DLD1 (cell line): ENCODE results near the gene CBY3.
"Not testable (repeated sequence)": the region's sequence is repeated elsewhere in the genome, so short reads cannot be mapped to it uniquely, and the experiment has no call there.

ENCODE experiments used
- in situ Hi-C: cut with HindIII; loops from 2 replicates; pipeline ENCODE4 v1.10.0; 2017; ENCODE audit warnings: low sequenced_read_pairs

CBY3 gene

DNA sequence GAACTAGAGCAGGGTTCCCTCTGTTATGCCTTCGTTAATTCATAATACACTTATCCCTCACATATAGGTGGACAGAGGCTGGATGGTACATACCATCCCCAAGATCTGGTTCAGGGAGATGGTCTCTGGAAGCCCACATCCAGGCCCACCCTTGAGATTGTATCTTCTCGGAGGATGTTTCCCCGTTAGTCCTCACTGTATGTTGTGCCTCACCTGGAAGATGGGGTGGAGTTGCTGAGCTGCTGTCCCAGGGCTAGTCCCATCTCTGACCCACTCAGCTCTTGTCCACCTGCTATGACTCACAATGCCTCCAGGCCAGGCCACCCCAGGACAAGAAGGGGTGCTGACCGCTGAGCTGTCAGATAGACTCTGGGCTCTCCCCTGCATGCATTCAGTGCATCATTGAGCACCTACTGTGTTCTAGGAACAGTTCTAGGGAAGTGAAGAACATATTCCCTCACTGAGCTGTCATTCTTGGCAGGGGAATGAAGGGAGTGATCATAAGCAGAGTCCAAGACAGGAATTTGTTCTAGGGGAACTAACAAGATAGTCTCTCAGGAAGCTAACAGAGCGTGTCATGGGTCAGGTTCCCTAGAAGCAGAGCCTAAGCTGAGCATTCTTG, at the start of gene CBY3:
Gene CBY3, minus strand, starts transcription at position 255 of the 622 bp plus-strand sequence. Its CDS starts 116 bp downstream, at position 139.
- in situ Hi-C loops = no loop called here

DNA sequence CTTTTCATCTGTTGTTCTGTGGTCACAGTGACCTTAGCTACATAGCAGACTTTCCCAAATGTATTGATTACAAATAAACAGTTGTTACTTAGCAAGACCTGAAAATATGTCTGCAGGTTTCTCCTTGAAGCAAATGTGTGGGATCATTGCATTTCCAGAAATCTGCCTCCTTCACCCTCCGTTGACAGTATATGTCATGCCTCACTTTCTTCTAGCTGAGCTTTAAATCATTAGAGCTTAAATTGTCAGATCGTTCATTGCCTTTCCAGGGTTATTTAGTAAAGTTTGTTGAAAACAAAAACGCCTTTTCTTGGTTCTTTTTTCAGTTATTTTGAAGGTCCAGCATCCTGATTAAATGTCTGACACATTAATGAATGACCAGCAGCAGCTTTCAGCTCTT, 49.5 kb upstream of the CBY3 start:
- in situ Hi-C loops = no loop called here

DNA sequence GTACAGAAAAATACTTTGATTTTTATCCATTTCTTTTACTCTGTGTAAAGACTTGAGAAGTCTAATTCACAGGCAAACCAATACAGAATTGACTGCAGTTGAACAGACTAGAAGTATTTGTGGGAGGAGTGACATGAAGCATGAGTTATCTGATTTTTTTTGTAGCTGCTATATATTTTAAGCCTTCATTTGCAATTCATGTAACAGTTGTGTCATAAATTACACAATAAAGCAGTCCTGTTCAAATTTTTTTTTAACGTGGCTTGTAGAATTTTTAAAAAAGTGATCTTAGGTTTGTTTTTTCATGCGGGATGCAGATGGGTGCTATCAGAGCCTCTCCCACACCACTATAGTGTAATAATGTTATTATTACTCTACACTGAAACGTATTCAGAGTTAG, 48.9 kb upstream of the CBY3 start:
- in situ Hi-C loops = no loop called here

DNA sequence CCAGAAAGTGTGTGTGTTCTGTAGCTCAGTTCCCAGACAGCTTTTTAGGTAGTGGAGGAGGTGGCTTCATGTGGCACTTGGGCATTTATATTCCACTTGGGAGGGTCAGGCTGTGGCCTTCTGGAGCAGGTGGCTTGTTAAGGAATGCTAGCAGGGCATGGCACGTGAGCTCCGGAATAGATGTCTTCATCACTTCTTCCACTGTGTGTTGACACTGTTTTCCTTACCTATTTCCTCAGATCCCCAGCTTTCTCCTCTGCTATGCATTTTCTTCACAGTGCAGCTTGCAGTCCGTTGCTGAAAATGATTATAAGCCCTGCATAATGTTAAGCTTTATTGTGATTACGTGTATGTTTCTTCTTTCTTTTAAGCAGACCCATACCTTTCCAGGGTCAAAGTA, 48.5 kb upstream of the CBY3 start:
- in situ Hi-C loops = no loop called here

DNA sequence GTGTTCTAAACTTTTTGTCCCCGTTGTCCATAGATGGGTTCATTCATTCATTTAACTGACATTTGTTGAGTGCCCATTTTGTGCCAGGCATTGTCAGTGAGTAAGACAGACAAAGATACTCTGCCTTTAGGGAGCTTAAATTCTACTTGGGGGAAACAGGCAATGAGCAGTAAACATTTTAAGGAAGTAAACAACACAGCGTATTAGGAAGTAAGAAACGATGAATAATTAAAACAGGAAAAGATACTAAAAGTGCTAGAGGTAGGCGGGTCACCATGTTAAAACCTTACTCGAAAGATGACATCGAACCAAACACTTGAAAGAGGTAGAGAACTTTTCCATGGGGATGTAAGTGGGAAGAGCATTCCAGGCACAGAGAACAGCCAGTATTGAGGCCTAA, 46.3 kb upstream of the CBY3 start:
- in situ Hi-C loops = no loop called here

DNA sequence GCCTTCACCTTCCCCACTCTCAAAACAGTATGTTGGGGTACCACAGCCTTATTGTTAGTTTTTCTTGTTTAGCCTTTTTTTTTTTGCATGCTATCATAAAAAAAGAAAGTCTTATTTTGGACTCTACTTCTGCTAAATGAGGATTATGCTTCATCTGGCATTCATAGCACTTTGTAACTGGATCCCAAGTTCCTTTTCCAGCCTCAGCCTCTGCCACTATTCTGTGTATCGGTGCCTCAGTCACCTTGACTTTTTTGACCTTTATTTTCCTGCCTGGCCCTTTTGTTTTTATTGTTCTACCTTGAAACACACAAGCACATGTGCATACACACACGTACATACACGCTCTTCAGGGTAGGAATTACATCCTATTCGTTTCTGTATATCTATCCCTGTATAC, 43.3 kb upstream of the CBY3 start:
- in situ Hi-C loops = no loop called here

DNA sequence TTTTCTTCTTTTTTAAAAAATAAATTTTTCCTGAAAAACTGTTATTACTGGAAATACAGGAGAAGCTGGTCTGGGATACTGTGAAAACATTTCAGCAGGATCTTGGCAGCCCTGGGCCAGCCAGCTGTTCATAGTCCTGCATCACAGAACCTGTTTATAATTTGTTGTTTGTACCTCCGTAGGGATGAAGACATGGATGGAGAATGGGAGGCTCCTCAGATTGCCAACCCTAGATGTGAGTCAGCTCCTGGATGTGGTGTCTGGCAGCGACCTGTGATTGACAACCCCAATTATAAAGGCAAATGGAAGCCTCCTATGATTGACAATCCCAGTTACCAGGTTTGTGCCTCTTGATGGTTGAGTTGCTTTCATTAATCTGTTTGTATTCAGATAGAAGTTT, 39.4 kb upstream of the CBY3 start:
- in situ Hi-C loops = no loop called here

DNA sequence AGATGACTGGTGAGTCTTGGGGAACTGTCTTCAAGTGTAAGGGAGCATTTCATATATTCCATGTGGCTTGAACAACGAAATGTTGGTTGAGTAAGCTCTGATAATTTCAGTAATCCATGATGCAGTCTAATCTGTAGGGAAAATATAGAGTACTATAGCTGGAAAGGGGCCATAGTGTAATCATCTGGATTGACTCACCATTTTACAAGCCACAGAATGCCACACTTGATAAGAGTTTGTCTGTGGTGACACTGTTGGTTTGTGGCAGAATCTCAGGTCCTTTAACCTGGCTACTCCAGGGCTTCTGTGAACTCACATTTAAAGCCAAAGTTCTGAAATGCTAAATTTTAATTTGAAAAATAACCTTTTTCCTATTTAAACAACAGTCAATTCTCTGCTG, 35.5 kb upstream of the CBY3 start:
- in situ Hi-C loops = no loop called here

DNA sequence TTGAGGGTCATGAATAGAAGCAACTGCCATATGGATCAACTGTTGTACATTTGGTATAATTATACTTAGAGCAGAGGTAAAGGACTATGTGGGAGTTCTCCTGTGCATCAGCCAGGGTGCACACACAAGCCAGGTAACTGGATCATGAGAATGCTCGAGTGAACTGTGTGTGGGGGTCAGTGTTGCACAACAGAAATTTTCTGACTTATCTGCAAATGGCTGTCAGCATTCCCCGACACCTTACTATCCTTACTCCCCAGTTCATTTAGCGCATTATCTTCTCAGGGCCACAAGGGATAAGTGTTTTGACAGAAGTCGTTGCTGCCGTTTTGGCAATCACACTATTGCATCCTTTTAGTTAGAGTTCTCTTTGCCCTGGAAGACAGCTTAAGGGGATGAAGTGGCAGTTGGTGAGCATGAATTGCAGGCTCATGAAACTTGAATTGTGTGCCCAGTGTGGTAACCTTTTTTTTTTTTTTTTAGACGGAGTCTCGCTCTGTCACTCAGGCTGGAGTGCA, 19.6 kb upstream of the CBY3 start:
- in situ Hi-C loops = no loop called here

DNA sequence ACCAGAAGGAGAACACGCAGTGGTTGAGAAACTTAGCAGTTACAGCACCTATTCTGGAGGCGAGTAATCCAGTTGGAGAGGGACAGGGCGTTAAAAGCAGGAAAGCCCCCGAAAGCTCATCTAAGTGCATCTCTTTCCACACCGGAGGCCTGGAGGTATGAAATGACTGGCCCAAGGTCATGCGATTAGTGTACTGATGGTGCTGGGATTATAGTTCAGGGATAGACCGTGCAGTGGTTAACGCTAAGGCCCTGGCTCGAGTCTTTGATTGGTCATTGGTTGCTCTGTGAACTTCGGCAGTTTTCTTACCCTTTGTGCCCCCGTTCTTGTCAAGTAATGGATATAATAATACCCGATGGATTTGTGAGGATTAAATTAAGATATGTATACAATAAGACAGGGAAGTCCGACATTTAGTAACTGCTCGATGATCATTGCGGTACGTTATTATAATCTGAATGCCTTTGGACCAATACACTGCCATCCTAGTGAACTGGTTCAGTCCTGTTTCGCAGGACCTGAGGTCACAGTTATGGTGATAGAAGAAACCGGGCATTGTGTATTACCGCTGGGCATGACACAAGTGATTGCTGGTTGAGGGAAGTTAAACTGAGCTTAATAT, 18.9 kb upstream of the CBY3 start:
- in situ Hi-C loops = no loop called here

DNA sequence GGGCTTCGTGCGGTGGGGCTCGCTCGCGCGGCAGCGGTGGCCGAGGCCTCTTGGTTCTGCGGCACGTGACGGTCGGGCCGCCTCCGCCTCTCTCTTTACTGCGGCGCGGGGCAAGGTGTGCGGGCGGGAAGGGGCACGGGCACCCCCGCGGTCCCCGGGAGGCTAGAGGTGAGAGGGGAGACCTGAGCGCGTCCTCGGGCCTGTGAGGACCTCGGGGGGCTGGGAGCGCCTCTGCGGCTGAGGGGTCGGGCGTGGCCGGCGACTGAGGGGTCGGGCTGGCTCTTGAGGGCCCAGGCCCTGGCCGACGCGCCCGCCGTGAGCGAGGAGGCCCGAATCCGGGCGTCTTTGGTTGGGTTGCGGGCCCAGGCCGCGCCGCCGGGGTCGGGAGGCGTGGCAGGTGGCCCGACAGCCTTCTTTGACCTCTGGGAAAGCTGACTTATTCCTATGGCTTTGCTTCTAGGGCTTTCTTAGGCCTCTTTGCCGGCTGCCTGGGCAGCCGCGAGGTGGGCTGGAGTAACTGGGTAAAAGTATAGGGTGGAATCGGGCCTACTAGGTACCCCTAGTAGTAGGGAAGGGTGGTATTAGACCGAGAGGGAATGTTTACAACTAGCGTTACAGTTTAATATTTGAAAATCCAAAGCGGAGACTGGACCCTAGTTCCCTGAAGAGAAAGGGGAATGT, 18.2 kb upstream of the CBY3 start, which contains the start of gene CANX:
Gene CANX, plus strand, starts transcription at position 33 of the 681 bp plus-strand sequence. CDS start 6,715 bp downstream, outside the sequence.
- in situ Hi-C loops = no loop called here

DNA sequence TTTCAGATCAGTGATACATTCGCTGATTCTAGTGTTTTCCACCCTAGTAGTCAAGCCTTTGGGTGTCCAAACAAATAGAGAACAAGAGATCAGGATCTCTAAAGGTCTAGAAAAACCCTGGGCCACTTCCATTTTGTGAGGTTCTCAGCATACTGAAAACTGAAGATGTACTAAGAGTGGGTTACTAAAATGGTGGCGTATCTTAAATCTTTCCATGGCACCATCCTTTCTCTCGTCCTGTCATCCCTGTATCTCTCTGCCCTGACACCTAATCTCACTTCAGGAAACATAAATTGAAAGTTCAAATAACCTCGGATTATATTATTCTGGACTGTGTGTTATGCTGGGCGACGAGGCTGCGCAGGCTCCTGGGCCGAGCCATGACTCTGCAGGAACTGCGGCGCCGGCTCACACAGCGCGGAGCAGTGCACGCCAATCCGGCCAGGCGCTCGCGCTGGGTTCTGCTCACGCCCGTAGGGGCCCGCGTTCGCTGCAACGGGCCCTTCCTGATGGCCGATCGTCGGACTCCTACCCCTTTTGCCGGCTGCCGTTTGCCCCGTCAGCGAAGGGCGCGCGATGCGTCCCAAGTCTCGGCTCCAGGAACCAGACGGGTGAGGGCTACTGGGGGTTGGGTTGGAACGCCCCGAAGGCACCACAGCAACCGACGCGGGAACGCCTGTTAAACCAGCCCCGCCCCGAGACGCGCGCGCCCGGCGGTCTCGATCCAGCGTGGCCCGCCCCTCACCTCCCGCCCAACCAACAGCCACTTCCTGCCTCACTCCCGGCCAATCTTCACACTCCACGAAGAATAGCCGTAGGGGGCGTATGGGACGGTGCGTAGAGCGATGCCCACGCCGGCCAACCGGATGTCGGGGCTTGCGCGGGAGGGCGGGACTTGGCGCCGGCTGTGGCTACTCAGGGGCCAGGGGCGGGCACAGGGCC, 17.4 kb upstream of the CBY3 start:
- in situ Hi-C loops = no loop called here

DNA sequence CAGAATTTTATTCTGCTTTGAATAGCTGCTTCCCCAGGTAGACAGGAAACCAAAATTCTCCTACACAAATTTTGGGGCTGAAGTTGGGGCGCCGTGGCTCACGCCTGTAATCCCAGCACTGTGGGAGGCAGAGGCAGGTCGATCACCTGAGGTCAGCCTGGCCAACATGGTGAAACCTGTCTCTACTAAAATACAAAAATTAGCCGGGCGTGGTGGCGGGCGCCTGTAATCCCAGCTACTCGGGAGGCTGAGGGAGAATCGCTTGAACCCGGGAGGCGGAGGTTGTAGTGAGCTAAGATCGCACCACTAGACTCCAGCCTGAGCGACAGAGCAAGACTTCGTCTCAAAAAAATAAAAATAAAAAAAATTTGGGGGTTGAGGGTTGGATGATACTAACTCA, 16.7 kb upstream of the CBY3 start:
- in situ Hi-C loops = not testable (repeated sequence)

DNA sequence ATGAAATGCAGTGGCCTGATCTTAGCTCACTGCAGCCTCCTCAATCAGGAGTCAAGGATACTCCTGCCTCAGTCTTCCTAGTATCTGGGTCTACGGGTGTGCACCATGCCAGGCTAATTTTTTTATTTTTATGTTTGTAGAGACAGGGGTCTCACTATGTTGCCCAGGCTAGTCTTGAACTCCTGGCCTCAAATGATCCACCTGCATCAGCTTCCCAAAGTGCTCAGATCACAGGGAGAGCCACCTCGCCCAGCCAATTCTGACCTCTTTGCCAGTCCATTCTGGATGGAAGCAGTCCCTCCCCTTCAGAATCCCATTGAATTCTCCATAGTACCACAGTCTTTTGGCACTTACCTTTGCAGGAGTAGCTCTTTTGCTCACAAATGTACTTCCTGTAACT, 16.3 kb upstream of the CBY3 start:
- in situ Hi-C loops = no loop called here

DNA sequence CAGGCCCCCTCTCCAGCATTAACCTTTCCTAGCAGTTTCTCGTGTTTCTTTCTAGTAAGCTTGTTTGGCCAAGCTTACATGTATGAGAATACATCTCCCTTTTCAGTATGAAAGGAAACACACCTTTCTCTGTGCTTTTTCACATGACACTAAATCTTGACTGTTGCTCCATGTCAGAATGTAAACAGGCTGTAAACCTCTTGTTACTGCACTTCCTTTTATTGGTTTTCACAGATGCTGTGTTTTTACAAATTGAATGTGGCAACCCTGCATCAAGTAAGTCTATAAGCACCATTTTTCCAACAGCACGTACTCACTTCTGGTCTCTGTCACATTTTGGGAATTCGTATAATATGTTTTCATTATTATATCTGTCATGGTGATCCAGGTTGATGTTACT, 15.8 kb upstream of the CBY3 start:
- in situ Hi-C loops = no loop called here

DNA sequence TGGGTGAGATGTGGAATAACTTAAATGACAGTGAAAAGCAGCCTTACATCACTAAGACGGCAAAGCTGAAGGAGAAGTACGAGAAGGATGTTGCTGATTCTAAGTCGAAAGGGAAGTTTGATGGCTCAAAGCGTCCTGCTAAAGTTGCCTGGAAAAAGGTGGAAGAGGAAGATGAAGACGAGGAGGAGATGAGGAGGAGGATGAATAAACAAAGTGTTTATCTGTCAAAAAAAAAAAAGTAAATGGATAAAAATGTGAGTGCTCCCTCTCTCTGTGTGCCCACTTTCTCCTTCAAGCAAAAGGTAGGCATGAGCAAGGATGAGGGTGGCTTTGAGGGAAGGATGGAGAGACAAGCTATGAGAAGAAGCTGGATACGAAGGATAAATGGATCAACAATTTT, 13.7 kb upstream of the CBY3 start:
- in situ Hi-C loops = no loop called here

DNA sequence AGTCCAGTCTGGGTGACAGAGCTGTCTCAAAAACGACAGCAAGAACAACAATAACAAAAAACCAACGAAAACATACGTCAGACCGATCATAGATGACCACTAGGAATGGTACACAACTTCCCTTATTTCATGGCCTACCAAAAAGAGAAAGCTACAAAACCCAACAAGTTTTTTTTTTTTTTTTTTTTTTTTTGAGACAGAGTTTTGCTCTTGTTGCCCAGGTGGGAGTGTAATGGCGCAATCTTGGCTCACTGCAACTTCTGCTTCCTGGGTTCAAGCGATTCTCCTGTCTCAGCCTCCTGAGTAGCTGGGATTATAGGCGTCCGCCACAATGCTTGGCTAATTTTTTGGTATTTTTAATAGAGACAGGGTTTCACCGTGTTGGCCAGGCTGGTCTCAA, 8.4 kb upstream of the CBY3 start:
- in situ Hi-C loops = not testable (repeated sequence)

DNA sequence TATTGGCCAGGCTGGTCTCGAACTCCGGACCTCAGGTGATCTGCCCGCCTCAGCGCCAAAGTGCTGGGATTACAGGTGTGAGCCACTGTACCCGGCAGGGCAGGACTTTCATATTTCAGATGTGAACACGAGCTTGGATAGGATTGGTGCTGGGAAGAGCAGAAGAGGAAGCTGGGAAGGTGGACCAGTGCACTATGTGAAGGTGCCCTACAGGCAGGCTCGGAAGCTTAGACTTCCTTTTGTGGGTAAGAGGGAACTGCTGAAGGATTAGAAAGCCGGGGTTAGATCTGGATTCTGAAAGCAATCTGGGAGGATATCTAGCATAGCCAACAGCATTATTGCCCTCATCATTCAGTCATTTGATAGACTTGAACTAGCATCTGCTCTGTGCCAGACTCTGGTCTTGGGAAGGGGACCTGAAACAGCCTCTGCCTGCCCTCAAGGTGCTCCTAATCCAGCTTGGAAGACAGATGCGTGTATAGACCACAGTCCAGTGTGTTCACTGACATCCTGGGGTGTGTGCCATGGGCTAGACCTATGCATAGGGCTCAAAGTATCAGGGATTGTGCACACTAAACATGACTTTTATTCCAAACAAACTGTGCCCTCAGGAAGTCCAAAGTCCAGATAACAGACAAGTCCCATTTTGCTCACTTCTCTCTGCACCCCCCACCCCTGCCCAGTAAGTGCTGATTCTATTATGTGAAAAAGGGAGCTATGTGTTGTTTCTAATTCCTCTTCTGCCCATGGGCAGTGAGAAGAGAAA, 637 bp downstream of the CBY3 start:
- in situ Hi-C loops = no loop called here

DNA sequence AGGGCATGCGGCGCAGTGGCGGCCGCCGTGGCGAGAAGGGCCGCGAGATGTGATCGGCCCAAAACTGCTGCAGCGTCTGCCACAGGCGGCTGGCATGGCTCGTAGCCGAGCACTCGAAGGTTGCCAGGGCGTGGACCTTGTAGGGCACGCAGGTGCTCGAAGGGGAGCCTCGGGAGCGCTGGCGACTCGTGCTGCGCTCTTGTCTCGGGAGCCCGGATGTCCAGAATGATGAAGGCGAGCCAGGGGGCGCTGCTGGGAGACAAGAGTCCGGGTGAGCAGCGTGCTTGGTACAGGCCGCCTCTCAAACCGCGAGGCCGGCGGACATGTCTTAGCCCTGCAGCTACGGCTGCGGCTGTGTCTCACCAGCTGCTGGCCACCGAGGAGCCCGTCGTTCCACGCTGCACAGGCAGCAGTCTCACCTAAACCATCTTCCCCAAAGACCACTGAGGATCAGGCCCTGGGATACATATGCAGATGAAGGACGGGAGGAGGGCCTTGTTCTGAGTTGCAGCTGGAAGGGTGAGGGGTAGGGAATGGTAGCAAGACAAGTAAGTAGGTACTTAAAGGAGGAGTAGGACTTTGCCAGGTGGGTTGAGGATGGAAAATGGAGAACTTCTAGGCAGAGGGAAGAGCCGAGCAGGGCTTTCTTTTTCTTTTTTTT, 1.7 kb downstream of the CBY3 start:
- in situ Hi-C loops = no loop called here
